HTERT RPE-1 (cell line): ENCODE results near the gene DAPK3.
"Not testable (repeated sequence)": the region's sequence is repeated elsewhere in the genome, so short reads cannot be mapped to it uniquely, and the experiment has no call there.

Source experiments
- in situ Hi-C: fragments of 300-500 bp; cut with MboI; formaldehyde crosslinking; loops from 4 replicates; pipeline ENCODE4 v1.14.3; 2020; ENCODE audit warnings: low sequenced_read_pairs

Gene DAPK3

GRCh38 chr19:3955688-3956087 is 15.2 kb downstream of the DAPK3 start:
- in situ Hi-C loops, result no loop called here

DNA sequence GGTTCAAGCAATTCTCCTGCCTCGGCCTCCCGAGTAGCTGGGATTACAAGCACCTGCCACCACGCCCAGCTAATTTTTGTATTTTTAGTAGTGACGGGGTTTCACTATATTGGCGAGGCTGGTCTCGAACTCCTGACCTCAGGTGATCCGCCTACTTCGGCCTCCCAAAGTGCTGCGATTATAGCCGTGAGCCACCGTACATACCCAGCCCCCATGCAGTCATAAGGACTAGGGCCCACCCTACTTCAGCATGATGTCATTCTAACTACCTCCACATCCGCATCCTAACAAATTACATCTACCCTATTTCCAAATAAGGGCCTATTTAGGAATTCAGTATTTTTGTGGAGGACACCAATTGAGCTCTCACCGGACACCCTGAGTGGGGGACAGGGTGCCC is 15.6 kb downstream of the DAPK3 start:
- in situ Hi-C loops, result not testable (repeated sequence)

DNA sequence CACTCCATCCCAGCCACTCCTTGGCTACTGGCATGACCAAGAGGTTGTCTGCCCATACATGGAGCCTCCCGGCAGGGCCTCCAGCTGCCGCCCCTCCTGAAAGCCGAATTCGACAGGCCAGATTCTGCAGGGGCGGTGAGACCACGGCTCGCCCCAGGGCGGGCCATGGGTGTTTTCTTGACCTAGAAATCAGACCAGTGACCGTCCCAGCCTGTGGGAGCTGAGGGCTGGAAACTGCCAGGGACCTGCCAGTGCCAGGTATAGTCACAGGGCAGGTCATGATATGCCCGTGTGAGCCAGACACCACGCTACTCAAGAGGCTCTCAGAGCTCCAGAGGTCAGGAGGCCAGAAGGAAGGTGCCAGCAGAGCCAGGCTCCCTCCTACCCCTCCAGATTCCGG is 16.8 kb downstream of the DAPK3 start:
- in situ Hi-C loops, result no loop called here

DNA sequence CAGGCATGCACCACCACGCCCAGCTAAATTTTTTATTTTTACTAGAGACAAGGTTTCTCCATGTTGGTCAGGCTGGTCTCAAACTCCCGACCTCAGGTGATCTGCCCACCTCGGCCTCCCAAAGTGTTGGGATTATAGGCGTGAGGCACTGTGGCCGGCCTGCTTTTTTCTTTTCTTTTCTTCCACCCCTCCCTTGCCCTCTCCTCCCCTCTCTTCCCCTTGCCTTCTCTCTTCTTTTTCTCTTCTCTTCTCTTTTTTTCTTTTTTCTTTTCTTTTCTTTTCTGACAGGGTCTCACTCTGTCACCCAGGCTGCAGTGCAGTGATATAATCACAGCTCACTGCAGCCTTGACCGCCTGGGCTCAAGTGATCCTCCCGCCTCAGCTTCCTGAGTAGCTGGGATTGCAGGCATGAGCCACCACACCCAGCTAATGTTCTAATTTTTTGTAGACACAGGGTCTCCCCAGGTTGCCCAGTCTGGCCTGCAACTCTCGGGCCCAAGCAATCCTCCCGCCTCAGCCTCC is 18.1 kb downstream of the DAPK3 start:
- in situ Hi-C loops, result not testable (repeated sequence)

DNA sequence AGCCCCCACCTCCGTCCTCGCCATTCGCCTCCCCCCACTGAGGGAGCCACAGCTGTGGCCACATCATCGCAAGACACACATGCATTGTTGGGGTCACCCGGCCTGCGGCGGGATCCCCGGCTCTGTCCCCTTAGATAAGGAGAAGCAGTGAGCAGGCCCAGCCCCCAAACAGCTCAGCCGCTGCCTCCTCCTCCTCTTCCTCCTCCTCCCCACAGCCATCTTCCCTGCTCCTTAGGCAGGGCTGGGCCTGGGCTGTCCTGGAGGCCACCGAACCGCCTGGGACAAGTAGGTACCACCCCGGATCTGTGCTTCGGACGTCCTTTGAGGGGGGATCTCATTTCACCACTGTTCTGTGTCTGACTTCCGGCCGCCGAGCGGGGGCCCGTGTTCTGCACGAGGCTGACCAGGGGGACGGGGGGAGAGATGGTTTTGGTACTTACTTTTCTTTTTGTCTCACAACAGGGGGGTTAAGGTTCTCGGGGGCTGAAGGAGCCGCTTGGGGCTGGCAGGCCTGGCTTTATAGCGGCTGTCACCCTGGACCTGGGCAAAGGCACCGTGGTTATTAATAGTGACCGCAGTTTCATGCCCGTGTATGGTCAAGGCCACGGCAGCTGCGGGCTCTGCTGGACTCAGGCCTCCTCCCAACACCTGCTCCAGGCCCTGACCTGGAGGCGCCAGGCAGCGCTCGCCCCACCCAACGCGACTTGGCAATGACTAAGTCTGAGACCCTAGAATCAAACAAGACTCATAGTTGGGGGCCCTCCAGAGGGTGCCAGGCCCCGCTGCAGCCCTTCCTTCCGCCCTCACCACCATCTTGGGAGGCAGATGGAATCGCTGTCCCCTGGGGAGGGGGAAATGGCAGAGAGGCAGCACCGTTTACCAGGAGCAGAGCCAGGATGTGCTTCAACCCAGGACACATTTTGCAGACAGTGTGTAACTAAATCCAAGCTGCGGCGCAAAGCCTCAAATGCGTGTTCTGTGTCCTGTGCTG is 19.7 kb downstream of the DAPK3 start:
- in situ Hi-C loops, result no loop called here

- in situ Hi-C loops, result no loop called here
Observed at GRCh38 chr19:3949997-3950859, 20.7 kb downstream of the DAPK3 start.

DNA sequence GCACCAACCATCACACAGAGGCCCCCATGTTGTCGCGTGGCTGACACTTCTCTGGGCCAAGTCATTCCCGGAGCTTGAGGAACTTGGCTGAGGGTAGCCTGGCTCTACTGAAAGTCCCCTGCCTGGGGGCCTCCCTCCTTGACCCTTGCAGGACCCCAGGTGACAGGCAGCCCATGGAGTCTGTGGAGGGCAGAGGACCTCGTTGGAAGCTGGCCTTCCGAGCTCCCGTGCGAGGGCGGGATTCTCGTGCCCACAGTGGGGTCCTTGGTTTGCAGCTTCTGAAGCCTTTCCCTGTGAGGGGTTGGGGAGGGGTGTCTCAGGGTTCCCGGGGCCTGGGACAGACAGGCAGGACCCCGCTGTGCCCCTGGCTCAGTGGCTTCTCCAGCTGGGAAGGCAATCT is 21.6 kb downstream of the DAPK3 start:
- in situ Hi-C loops, result no loop called here

- in situ Hi-C loops, result not testable (repeated sequence)
Observed at GRCh38 chr19:3947316-3947933, 23.5 kb downstream of the DAPK3 start.

DNA sequence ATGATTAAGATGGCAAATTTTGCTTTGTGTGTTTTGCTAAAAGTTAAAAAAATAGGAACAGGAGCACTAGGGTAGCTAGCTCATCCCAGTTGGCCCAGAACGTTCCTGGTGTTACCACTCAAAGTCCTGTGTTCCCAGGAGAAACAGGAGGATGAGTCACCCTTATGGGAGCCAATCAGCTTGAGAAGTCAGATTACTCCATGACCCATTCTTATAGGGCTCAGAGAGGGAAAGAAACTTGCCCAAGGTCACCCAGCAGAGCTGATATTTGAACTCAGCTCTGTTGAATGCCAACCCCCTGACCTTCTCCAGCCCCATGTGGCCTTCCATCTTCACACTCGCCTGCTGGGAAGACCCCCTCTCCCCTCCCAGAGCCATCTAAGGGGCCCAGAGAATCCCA is 25.1 kb downstream of the DAPK3 start:
- in situ Hi-C loops, result no loop called here

DNA sequence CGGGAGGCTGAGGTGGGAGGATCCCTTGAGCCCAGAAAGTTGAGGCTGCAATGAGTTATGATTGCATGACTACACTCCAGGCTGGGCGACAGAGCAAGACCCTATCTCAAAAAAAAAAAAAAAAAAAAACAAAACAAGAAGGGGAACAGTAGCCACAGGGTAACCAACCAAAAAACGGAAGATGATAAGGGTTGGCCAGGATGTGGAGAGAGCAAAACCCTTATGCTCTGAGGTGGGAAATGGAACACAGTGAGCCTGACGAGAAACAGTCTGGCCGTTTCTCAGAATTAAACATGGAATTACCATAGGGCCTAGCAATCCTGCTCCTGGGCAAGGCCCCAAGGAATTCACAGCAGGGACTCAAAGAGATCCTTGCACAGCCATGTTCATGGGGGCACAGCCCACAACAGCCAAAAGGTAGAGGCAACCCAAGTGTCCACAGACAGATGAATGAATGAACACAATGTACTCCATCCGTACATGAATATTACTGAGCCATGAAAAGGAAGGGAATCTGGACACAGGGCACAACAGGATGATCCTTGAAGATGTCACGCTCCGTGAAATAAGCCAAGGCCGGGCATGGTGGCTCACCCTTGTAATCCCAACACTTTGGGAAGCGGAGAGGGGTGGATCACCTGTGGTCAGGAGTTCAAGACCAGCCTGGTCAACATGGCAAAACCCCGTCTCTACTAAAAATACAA is 26.7 kb downstream of the DAPK3 start:
- in situ Hi-C loops, result no loop called here

- in situ Hi-C loops, result no loop called here
Observed at GRCh38 chr19:3942790-3943409, 28.0 kb downstream of the DAPK3 start.

DNA sequence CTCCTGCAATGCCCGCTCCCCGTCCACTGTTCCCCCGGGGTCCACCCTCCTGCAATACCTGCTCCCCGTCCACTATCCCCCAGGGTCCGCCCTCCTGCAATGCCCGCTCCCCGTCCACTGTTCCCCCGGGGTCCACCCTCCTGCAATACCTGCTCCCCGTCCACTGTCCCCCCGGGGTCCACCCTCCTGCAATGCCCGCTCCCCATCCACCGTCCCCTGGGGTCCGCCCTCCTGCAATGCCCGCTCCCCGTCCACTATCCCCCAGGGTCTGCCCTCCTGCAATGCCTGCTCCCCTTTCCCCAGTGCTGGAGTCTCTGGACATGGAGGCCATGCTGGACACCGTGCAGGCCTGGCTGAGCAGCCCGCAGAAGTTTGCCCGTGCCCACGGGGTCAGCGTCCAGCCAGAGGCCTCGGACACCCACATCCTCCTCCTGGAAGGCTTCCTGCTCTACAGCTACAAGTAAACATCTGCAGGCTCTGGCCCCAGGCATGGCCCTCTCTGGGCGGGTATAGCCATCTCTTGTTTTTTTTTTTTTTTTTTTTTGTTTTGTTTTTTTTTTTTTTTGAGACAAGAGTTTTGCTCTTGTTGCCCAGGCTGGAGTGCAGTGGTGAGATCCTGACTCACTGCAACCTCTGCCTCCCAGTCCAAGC is 32.5 kb downstream of the DAPK3 start:
- in situ Hi-C loops, result not testable (repeated sequence)

DNA sequence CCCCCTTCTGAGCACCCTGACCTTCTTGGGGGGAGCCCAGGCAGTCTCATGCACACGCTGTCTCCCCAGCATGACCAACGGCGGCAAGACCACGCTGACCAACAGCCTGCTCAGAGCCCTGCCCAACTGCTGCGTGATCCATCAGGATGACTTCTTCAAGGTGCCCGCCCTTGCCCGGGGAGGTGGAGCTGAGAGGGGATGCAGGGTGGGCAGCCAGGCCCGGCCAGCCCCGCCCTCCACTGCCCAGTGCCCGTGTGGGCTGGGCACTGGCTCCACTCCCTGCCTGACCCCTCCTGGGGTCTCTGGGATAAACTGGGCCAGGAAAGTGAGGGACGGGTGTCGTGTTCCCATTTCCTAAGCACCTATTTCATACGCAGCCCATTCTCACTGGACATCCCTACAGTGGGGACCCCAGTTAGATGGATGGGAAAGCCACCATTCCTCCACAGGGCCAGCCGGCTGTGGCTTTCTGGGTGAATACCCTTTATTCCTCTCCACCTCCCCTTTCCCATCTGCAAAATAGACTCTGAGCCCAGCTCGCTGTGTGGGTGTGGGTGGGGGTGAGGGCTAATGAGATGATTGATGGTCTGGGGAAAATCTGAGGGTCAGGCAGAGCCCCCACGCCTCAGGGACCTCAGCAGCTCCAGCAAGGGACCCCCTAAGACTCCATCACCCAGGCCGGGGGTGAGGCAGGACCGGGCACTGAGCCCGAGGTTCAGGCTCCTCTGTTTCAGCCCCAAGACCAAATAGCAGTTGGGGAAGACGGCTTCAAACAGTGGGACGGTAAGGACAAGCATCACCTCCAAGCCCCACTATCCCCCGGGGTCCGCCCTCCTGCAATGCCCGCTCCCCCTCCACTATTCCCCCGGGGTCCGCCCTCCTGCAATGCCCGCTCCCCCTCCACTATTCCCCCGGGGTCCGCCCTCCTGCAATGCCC is 34.1 kb downstream of the DAPK3 start:
- in situ Hi-C loops, result no loop called here

- in situ Hi-C loops, result no loop called here
Observed at GRCh38 chr19:3932931-3933810, 37.7 kb downstream of the DAPK3 start, which contains the start of gene NMRK2. Gene NMRK2, plus strand, starts transcription at chr19:3933069. Its CDS starts 603 bp downstream, at chr19:3933672.

DNA sequence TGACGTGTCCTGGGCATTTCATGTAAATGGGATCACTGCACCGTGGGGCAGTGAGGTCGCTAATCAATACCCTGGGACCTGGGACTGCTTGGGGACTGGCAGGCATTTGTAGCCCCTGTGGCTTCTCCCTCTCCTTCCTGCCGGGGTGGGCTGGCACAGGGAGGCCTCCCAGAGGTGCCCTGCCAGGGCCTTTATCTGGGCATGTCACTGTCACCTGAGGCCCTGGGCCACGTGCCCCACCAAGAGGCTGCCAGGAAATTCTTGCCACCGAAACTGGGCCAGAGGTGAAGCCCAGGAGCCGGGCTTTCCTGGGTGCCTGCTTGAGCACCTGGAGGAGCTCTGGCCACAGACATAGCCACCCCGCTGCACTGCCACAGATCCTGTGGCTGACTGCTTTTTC is 39.9 kb downstream of the DAPK3 start:
- in situ Hi-C loops, result no loop called here

DNA sequence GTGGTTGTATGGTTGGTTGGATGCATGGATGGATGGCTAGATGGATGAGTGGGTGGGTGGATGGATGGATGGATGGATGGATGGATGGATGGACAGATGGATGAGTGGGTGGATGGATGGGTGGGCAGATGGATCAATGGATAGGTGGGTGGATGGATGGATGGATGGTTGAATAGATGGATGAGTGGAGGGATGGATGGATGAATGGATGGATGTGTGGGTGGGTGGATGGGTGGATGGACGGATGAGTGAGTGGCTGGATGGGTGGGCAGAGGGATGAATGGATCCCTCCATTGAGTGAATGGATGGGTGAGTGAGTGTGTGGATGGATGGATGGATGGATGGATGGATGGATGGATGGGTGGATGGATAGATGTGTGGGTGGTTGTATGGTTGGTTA is 47.0 kb downstream of the DAPK3 start:
- in situ Hi-C loops, result no loop called here

DNA sequence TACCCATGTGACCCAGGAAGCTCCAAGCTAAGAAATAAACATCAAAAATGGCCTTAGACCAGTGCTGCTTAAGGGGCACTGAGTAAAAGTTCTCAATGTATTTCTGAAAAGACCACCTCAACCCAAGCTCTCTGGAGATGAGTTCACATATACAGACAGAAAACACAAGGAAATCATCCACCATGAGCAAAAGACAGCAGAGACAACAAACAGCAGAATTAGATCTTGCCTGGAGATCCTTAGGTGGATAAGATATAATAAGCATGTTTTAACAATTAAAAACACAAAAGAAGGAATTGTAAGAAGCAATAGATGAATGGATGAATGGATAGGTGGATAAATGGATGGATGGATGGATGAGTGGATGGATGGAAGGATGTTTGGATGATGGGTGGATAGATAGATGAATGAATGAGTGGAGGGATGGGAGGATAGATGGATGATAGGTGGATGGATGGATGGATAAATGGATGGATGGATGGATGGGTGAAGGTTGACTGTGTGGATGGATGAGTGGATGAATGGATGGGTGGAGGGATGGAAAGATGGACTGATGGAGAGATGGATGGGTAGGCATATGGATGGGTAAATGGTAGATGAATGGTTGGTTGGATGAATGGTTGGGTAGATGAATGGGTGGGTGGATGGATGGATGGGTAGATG is 47.7 kb downstream of the DAPK3 start:
- in situ Hi-C loops, result no loop called here
